ENCODE data around the gene FAM229A.

DNA sequence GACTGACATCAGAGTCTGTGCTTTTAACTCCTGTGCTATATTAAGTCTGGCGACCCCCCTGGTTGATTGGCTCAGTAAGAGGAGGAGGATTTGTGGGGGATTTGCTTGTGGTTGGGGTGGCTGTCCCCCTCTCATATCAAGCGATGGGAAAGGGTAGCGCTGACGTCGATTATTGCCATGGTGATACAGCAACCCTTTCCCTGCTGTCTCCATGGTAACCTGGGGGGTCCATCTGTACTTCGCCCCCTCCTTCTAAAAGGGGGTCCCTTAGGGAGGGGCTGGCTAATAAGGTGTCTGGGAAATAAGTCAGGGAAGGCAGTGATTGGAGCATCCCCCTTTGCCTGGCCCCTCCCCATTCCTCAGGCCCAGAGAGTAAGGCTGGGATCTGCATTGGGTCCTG is 4.7 kb downstream of the FAM229A start:
- TF ChIP-seq, protein P1, sequence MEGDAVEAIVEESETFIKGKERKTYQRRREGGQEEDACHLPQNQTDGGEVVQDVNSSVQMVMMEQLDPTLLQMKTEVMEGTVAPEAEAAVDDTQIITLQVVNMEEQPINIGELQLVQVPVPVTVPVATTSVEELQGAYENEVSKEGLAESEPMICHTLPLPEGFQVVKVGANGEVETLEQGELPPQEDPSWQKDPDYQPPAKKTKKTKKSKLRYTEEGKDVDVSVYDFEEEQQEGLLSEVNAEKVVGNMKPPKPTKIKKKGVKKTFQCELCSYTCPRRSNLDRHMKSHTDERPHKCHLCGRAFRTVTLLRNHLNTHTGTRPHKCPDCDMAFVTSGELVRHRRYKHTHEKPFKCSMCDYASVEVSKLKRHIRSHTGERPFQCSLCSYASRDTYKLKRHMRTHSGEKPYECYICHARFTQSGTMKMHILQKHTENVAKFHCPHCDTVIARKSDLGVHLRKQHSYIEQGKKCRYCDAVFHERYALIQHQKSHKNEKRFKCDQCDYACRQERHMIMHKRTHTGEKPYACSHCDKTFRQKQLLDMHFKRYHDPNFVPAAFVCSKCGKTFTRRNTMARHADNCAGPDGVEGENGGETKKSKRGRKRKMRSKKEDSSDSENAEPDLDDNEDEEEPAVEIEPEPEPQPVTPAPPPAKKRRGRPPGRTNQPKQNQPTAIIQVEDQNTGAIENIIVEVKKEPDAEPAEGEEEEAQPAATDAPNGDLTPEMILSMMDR (IDR thresholded peaks at IDR 0.05; ENCODE audit: low read depth, low read length), result no peak
- no peak for TF ChIP-seq POLR2A (IDR thresholded peaks at IDR 0.05; ENCODE audit: extremely low read depth, insufficient read length)

All from NB4 (cell line).